Astrocyte of the cerebellum (primary cell): ENCODE data around the gene IGF2BP3.

Source experiments
- DNase-seq: peaks from one replicate; pipeline ENCODE4 v3.0.0-alpha.2; 2011; ENCODE audit warnings: low read depth
- H3K4me3 ChIP-seq: 2 replicates; pipeline ENCODE4 v1.5.1; 2011; ENCODE audit warnings: mild to moderate bottlenecking, low read depth, low read length, moderate library complexity
- in situ Hi-C: cut with HindIII; loops from 2 replicates; pipeline ENCODE4 v1.10.0; 2017; ENCODE audit warnings: low sequenced_read_pairs
- TF ChIP-seq, protein P1 (sequence below): IDR thresholded peaks from 2 replicates; pipeline ENCODE4 v1.5.1; 2012; ENCODE audit warnings: low read length, low read depth, moderate library complexity, mild to moderate bottlenecking; ENCODE audit errors: missing control alignments

IGF2BP3 gene

DNA sequence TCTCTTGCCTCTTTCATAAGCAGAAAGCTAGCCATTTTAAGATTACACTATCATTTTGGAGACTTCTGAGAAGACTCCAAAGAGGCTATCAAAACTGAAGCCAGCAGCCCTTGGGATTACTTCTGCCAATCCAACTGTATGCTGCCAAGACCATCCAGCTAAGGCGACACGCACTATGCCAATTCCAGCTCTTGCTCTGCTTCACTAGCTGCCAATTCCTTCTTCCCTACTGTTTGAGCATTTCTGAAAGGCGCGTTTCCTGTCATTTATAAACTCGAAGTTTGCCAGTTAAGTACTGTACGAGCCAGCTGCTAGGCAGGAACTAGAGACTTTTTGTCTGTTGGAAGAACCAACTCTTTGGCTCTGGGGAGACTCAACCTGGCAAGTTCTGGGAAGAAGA lies 134.7 kb downstream of the IGF2BP3 start:
- in situ Hi-C loops, result loop anchor here (5.0 kb wide), 1 partner anchor 48 kb away; no protein-coding TSS in a partner anchor
- no peak for DNase-seq
- H3K4me3 ChIP-seq, result no peak overlapping the region
- TF ChIP-seq, protein P1, sequence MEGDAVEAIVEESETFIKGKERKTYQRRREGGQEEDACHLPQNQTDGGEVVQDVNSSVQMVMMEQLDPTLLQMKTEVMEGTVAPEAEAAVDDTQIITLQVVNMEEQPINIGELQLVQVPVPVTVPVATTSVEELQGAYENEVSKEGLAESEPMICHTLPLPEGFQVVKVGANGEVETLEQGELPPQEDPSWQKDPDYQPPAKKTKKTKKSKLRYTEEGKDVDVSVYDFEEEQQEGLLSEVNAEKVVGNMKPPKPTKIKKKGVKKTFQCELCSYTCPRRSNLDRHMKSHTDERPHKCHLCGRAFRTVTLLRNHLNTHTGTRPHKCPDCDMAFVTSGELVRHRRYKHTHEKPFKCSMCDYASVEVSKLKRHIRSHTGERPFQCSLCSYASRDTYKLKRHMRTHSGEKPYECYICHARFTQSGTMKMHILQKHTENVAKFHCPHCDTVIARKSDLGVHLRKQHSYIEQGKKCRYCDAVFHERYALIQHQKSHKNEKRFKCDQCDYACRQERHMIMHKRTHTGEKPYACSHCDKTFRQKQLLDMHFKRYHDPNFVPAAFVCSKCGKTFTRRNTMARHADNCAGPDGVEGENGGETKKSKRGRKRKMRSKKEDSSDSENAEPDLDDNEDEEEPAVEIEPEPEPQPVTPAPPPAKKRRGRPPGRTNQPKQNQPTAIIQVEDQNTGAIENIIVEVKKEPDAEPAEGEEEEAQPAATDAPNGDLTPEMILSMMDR, result no peak

DNA sequence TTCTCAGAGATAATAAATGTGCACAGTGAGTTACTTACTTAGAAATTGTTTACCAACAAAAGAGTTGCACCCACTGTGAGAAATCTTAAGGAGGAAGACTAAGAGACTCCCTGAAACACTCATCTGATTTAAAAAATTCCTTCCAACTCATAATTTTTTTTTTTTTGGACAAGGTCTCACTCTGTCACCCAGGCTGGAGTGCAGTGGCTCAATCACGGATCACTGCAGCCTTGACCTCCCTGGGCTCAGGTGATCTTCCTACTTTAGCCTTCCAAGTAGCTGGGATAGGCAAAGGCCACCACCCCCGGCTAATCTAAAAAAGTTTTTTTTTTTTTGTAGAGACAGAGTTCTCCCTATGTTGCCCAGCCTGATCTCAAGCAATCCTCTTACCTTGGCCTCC lies 135.2 kb downstream of the IGF2BP3 start:
- DNase-seq, result no peak
- in situ Hi-C loops, result loop anchor here (5.0 kb wide), 1 partner anchor 48 kb away; no protein-coding TSS in a partner anchor
- TF ChIP-seq, protein P1, result no peak
- H3K4me3 ChIP-seq, result no peak overlapping the region

DNA sequence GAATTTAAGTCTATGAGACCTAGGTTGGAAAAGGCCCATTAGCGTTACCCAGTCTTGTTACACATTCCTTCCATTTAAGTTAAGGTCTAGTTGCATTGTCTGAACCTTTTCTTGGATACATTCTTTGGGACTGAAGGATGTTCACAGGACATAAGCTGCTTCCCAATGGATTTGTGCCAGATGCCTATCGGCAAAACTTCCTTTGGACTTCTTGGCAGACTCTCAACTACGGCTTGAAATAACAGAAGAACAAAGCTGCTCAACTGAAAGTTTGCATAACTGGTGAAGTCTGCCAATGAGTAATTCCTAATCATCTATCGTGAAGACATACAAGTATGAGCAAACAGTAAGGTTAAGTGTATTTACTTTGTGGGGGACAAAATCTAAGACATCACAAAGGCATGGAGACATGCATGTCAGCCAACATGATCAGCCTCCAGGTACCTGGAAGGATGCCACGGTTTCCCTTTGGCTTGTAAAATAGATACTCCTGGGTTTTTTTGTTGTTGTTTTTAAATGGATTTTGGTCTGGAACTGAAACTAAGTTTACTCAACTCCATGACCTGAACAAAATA lies 135.7 kb downstream of the IGF2BP3 start:
- TF ChIP-seq, protein P1, result no peak
- peak; percentile 98 for DNase-seq
- in situ Hi-C loops, result loop anchor here (5.0 kb wide), 1 partner anchor 47 kb away; no protein-coding TSS in a partner anchor

DNA sequence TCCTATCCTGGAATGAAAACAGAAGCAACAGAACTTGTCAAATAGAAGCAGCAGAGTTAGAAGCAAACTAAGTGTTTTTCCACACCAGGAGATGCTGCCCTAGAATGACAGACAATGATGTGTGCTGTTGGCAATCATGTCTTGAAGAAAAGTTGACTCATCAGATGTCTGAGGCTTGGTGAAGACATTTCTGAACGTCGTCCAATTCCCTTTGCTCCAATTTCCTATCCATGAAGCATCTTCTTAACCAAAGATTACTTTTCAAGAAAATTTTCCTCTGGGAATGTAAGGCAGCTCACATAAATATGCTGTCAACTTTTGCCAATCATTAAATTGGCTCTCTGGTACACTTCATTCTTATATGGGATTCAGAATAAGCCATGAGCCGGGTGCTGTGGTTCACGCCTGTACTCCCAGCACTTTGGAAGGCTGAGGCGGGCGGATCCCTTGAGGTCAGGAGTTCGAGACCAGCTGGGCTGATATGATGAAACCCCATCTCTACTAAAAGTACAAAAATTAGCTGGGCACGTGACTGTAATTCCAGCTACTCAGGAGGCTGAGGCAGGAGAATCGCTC lies 136.5 kb downstream of the IGF2BP3 start:
- TF ChIP-seq, protein P1, result no peak
- H3K4me3 ChIP-seq, result no peak overlapping the region
- in situ Hi-C loops, result no loop called here
- DNase-seq, result peak; percentile 82

More for the DNA sequence above, 135.7 kb downstream of the IGF2BP3 start:
- H3K4me3 ChIP-seq, result no peak overlapping the region

DNA sequence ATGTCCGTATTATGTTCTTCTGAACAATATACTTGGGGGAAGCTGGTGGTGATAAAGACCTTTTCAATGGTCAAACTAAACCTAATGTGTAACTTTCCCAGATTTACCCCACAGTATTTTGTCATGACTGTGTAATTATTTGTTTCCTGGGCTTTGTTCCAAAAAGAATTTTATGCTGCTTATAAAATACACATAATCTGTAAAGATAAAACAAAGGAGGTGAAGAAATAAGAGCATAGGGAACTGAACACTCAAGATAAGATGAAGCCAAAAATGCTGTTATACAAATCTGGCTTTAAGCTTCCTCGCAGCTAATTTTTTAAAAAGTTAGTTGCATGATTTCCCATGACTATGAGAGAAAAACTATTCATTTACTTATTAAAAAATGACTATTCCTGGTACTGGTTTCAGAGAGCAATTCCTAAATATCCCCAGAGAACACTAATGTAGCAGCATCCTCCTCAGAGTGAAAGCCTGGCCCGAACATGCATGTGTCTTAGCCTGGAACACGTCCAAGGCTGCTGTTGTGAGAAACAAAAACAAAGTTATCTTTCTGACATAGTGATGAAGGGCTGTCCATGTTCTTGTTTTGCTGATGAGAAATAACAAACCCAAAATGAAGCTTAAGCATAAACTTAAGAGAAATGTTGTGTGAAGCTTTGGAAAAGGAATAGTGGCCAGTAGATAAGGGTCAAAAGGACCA lies 137.2 kb downstream of the IGF2BP3 start:
- H3K4me3 ChIP-seq, result no peak overlapping the region
- DNase-seq, result no peak
- in situ Hi-C loops, result no loop called here
- TF ChIP-seq, protein P1, result no peak

DNA sequence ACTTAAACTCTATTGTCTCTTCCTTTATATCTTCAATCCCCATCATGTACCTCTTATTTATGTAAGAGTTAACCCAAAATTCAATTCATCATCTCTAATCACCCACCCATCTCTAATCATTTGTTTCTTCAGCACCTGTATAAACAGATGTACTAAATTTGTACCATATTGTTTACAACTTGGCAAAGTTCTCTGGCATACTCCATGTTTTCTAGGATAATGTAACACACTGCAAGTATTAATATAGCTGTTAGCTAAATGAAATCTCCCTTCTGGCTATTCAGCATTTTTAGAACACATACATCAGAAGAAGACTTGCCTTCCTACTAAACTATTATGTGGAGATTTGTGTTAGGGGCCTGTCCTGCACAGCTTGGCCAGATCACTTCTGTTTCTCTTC lies 138.1 kb downstream of the IGF2BP3 start:
- no peak for DNase-seq
- no peak overlapping the region for H3K4me3 ChIP-seq
- in situ Hi-C loops, result no loop called here
- TF ChIP-seq, protein P1, result no peak
